ENCODE measurements around the gene NINL. TPM values are rescaled to one million over a fixed set of nuclear protein-coding genes. Genes with fewer than 3 reads are reported as not detected.

NINL gene
- total RNA-seq, 4 donors from 2014 or later: 4.0 to 16.5 (median 7.9) TPM

- no peaks in the 10 kb centered on the region for H3K27me3 ChIP-seq
- DNase-seq: no peak
- peaks cover 0 to 21% (median 5%) of the 10 kb centered on the region in 4 donors for H3K9me3 ChIP-seq
- H3K4me1 ChIP-seq: peaks cover 0 to 5% (median 0%) of the 10 kb centered on the region in 4 donors
- no peak overlapping the region for H3K27ac ChIP-seq
- no peak for TF ChIP-seq POLR2A (IDR thresholded peaks at IDR 0.05)
- TF ChIP-seq CTCF (IDR thresholded peaks at IDR 0.05): no peak
- peaks cover 0 to 50% (median 0%) of the 10 kb centered on the region in 3 donors for H3K36me3 ChIP-seq
- no peak overlapping the region for H3K4me3 ChIP-seq
Measured at GRCh38 chr20:25512709-25513108, 72.6 kb downstream of the NINL start.

- Histone ChIP-seq H3K9me3 (peaks cover 0 to 21% (median 5%) of the 10 kb centered on the region in 4 donors), H3K36me3 (peaks cover 0 to 40% (median 0%) of the 10 kb centered on the region in 3 donors), H3K27me3 (no peaks in the 10 kb centered on the region), H3K4me1 (peaks cover 0 to 5% (median 0%) of the 10 kb centered on the region in 4 donors), H3K4me3 (no peak overlapping the region), H3K27ac (no peak overlapping the region)
- no peak for TF ChIP-seq CTCF (IDR thresholded peaks at IDR 0.05)
- TF ChIP-seq POLR2A (IDR thresholded peaks at IDR 0.05): no peak
- DNase-seq: no peak
Measured at GRCh38 chr20:25511183-25511582, 74.1 kb downstream of the NINL start.

- no peak for TF ChIP-seq CTCF (IDR thresholded peaks at IDR 0.05)
- no peak for TF ChIP-seq POLR2A (IDR thresholded peaks at IDR 0.05)
- H3K36me3 ChIP-seq: peaks cover 0 to 36% (median 0%) of the 10 kb centered on the region in 3 donors
- H3K9me3 ChIP-seq: peaks cover 0 to 19% (median 5%) of the 10 kb centered on the region in 4 donors
- peaks cover 0 to 5% (median 0%) of the 10 kb centered on the region in 4 donors for H3K4me1 ChIP-seq
- H3K27me3 ChIP-seq: no peaks in the 10 kb centered on the region
- H3K4me3 ChIP-seq: no peak overlapping the region
- DNase-seq: no peak
- H3K27ac ChIP-seq: no peak overlapping the region
Measured at GRCh38 chr20:25510721-25511120, 74.6 kb downstream of the NINL start.

- Histone ChIP-seq H3K27me3 (no peaks in the 10 kb centered on the region), H3K9me3 (peaks cover 0 to 15% (median 4%) of the 10 kb centered on the region in 4 donors), H3K4me1 (peaks cover 0 to 5% (median 0%) of the 10 kb centered on the region in 4 donors), H3K4me3 (no peak overlapping the region), H3K36me3 (peaks cover 0 to 32% (median 0%) of the 10 kb centered on the region in 3 donors), H3K27ac (no peak overlapping the region)
- no peak for DNase-seq
- TF ChIP-seq POLR2A (IDR thresholded peaks at IDR 0.05) (no peak), CTCF (IDR thresholded peaks at IDR 0.05) (no peak)
Measured at GRCh38 chr20:25510202-25510601, 75.1 kb downstream of the NINL start.

GRCh38 chr20:25509084-25509483 lies 76.2 kb downstream of the NINL start:
- H3K36me3 ChIP-seq: peaks cover 0 to 24% (median 0%) of the 10 kb centered on the region in 3 donors
- TF ChIP-seq POLR2A (IDR thresholded peaks at IDR 0.05) (no peak), CTCF (IDR thresholded peaks at IDR 0.05) (no peak)
- no peak overlapping the region for H3K4me3 ChIP-seq
- peak overlapping the region in 1 of 4 donors; percentile 77 for H3K27ac ChIP-seq
- no peaks in the 10 kb centered on the region for H3K27me3 ChIP-seq
- peaks cover 0 to 4% (median 0%) of the 10 kb centered on the region in 4 donors for H3K9me3 ChIP-seq
- H3K4me1 ChIP-seq: peaks cover 0 to 5% (median 0%) of the 10 kb centered on the region in 4 donors
- DNase-seq: no peak

All from Peyer's patch (tissue), 4 donors.